NCI-H345 (cell line): ENCODE results near the gene TMEM100.
"Not testable (repeated sequence)": the region's sequence is repeated elsewhere in the genome, so short reads cannot be mapped to it uniquely, and the experiment has no call there.

Experiments used
- DNase-seq: peaks from one replicate; lab custom pipeline; 2025; lab: John Stamatoyannopoulos, UW

TMEM100 gene

GRCh38 chr17:55687037-55687436, 35.6 kb downstream of the TMEM100 start:
- DNase-seq, result no peak

GRCh38 chr17:55683550-55684315, 38.9 kb downstream of the TMEM100 start:
- DNase-seq, result no peak

- no peak for DNase-seq
Observed at GRCh38 chr17:55681342-55681700, 41.3 kb downstream of the TMEM100 start.

GRCh38 chr17:55680686-55681341, 41.9 kb downstream of the TMEM100 start:
- DNase-seq, result no peak

DNA sequence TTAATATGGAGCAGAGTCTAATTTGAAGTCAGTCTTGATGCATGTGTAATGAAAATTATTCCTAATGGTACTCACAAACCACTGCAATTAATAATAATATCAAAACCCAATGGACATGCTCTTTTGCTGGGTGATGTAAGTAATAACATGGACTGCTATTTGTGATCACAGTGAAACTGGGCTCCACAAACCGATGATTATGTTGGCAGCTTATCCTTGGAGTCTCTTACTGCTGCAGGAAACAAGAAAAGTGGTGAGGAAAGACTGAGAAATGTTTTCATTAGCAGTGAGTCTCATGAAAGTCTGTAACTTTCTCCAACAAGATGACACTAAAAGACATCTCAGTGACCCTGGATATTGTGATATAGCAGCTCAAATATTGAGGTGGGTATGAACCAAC, 45.2 kb downstream of the TMEM100 start:
- no peak for DNase-seq

- no peak for DNase-seq
Observed at GRCh38 chr17:55676274-55676673, 46.4 kb downstream of the TMEM100 start.

DNA sequence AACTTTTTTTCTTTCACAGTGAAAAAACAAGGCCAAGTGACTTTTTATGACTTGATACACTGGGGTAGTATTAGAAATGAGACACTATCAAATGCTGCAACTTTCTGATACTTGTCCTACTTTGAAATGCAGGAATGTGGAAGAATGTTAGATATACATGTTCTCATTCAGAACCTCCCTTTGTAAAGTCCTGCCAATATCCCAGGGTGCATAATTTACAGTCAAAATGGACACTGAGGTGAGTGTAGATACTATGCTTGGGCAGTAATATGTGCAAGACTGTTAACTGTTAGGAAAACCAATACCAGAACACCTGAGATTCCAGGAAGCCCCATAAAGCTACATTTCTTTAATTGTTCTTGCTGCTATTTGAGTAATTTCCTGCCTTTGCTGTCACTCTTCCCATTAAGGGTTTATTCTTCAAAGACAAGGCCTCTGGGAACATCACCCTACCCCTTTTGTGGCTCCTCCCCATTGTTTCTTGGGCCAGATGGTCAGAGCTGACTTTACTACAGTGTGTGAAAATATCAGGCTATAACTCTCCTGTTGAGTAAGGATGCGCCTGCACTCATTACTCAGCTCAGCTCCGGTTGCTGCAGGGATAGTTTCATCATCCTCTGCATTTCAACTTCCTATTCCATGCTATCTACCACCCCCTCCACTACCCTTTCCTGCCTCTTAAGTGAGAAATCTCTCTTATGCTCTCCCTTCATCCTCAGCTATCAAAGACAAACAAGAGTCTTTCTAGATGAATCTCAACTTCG, 48.7 kb downstream of the TMEM100 start:
- DNase-seq, result no peak

DNA sequence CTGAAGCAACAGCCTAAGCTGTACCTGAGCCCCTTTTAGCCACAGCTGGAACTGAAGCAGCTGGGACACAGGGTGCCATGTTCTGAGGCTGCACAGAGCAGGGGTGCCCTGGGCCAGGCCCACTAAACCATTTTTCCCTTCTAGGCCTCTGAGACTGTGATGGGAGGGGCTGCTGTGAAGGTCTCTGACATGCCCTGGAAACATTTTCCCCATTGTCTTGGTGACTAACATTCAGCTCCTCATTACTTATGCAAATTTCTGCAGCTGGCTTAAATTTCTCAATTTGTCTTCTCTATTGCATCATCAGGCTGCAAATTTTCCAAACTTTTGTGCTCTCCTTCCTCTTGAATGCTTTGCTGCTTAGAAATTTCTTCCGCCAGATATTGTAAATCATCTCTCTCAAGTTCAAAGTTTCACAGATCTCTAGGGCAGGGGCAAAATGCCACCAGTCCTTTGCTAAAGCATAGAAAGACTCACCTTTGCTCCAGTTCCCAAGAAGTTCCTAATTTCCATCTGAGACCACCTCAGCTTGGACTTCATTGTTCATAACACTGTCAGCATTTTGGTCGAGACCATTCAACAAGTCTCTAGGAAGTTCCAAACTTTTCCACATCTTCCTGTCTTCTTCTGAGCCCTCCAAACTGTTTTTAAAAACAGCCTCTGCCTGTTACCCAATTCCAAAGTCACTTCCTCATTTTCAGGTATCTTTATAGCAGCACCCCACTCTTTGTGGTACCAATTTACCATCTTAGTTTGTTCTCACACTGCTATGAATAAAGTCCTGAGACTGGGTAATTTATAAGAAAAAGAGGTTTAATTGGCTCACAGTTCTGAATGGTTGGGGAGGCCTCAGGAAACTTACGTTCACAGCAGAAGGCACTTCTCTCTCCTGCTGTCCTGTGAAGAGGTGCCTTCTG, 49.8 kb downstream of the TMEM100 start:
- no peak for DNase-seq

DNA sequence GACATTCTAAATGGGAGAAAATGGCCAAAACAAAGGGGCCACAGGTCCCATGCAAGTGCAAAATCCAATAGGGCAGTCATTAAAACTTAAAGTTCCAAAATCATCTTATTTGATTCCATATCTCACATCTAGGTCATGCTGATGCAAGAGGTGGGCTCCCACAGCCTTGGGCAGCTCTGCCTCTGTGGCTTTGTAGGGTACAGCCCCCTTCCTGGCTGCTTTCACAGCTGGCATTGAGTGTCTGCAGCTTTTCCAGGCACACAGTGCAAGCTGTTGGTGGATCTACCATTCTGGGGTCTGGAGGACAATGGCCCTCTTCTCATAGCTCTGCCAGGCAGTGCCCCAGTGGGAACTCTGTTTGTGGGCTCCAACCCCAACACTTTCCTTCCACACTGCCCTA, 50.7 kb downstream of the TMEM100 start:
- not testable (repeated sequence) for DNase-seq
